ENCODE results near the gene CFL2. TPM values are rescaled to one million over a fixed set of nuclear protein-coding genes. Genes with fewer than 3 reads are reported as not detected.
A peak's percentile ranks its signal among the peaks of the same experiment; 100 is the strongest.

The CFL2 gene
- polyA plus RNA-seq, 1 of the 3 experiments (the other 2 are of a cell fraction) = 48.1 TPM

- H3K9me2 ChIP-seq = no peaks in the 10 kb centered on the region
- H4K20me1 ChIP-seq (ENCODE audit: insufficient read depth) = no peaks in the 10 kb centered on the region
- ChIA-PET CTCF (no interaction called here), POLR2A (no interaction called here)
- no peaks in the 10 kb centered on the region for H3K4me1 ChIP-seq (ENCODE audit: control insufficient read depth in 1 of 2, insufficient read depth in 2 of 2, low read depth in 1 of 2, low read length in 1 of 2)
- H3K36me3 ChIP-seq (replicated peaks in 1 of 2; ENCODE audit: control insufficient read depth in 1 of 2, insufficient read depth in 2 of 2, low read length in 1 of 2) = peaks cover 15 to 33% of the 10 kb centered on the region in 2 experiments
- no peak for DNase-seq
- 94% methylated on average over 1 of the region's 1 CpG for WGBS (ENCODE audit: low lambda C conversion rate)
- H3K4me2 ChIP-seq = no peak overlapping the region
- H3K4me3 ChIP-seq (ENCODE audit: low read depth in 2 of 2, low read length in 1 of 2) = no peak overlapping the region
- peaks cover 15% of the 10 kb centered on the region for H3F3A ChIP-seq (replicated peaks; ENCODE audit: insufficient read depth)
- no peaks in the 10 kb centered on the region for H3K79me2 ChIP-seq (ENCODE audit: insufficient read depth)
- no peaks in the 10 kb centered on the region for H3K27me3 ChIP-seq (ENCODE audit: insufficient read depth)
- no peak overlapping the region for H3K9ac ChIP-seq
- TF ChIP-seq REST (IDR thresholded peaks at IDR 0.05; ENCODE audit: low read depth, low read length) (no peak), JUND (IDR thresholded peaks at IDR 0.05) (no peak), TEAD4 (IDR thresholded peaks at IDR 0.05; ENCODE audit: borderline replicate concordance, insufficient read depth) (no peak)
- TF ChIP-seq, protein P1, sequence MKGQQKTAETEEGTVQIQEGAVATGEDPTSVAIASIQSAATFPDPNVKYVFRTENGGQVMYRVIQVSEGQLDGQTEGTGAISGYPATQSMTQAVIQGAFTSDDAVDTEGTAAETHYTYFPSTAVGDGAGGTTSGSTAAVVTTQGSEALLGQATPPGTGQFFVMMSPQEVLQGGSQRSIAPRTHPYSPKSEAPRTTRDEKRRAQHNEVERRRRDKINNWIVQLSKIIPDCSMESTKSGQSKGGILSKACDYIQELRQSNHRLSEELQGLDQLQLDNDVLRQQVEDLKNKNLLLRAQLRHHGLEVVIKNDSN (IDR thresholded peaks at IDR 0.05; ENCODE audit: borderline replicate concordance, low read depth) = no peak
- TF ChIP-seq, protein P2, sequence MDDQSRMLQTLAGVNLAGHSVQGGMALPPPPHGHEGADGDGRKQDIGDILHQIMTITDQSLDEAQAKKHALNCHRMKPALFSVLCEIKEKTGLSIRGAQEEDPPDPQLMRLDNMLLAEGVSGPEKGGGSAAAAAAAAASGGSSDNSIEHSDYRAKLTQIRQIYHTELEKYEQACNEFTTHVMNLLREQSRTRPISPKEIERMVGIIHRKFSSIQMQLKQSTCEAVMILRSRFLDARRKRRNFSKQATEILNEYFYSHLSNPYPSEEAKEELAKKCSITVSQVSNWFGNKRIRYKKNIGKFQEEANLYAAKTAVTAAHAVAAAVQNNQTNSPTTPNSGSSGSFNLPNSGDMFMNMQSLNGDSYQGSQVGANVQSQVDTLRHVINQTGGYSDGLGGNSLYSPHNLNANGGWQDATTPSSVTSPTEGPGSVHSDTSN (IDR thresholded peaks at IDR 0.05) = no peak
- H3K27ac ChIP-seq (ENCODE audit: low read depth in 2 of 2, low read length in 1 of 2) = no peak overlapping the region
- no peaks in the 10 kb centered on the region for H3K9me3 ChIP-seq
- H2AFZ ChIP-seq (ENCODE audit: low read depth) = no peak overlapping the region
Measured at GRCh38 chr14:34754687-34755086, 40.3 kb upstream of the CFL2 start.

- no peak overlapping the region for H3K4me3 ChIP-seq (ENCODE audit: low read depth in 2 of 2, low read length in 1 of 2)
- no peak overlapping the region for H2AFZ ChIP-seq (ENCODE audit: low read depth)
- ChIA-PET POLR2A (interaction anchor here (0.6 kb wide), 1 partner anchor 22 kb away, joined by 3 read pairs; no protein-coding TSS in a partner anchor), CTCF (interaction anchor here (2.5 kb wide), 1 partner anchor 28 kb away, joined by 14 read pairs; no protein-coding TSS in a partner anchor)
- H3K9me2 ChIP-seq = no peaks in the 10 kb centered on the region
- H3K36me3 ChIP-seq (replicated peaks in 1 of 2; ENCODE audit: control insufficient read depth in 1 of 2, insufficient read depth in 2 of 2, low read length in 1 of 2) = peaks cover 13 to 21% of the 10 kb centered on the region in 2 experiments
- peaks cover 15% of the 10 kb centered on the region for H3F3A ChIP-seq (replicated peaks; ENCODE audit: insufficient read depth)
- H3K27me3 ChIP-seq (ENCODE audit: insufficient read depth) = no peaks in the 10 kb centered on the region
- peak overlapping the region in 1 of 2 experiments; percentile 53; a peak in 2 of 4 replicates for H3K27ac ChIP-seq (ENCODE audit: low read depth in 2 of 2, low read length in 1 of 2)
- H4K20me1 ChIP-seq (ENCODE audit: insufficient read depth) = no peaks in the 10 kb centered on the region
- H3K4me2 ChIP-seq = peak overlapping the region; percentile 42; the same call in 1 of the 2 replicates
- H3K9me3 ChIP-seq = no peaks in the 10 kb centered on the region
- no peak for DNase-seq
- no peaks in the 10 kb centered on the region for H3K79me2 ChIP-seq (ENCODE audit: insufficient read depth)
- TF ChIP-seq FOSL2 (IDR thresholded peaks at IDR 0.05; ENCODE audit: borderline replicate concordance, low read depth) = 0 out of 2 replicates have a peak, but pooled peaks have one; percentile 7
- no peak for TF ChIP-seq TAF1 (IDR thresholded peaks at IDR 0.05; ENCODE audit: borderline replicate concordance, low read depth, low read length)
- TF ChIP-seq GATA2 (CRISPR knock-in tag; IDR thresholded peaks at IDR 0.05) = no peak
- TF ChIP-seq, protein P2 (IDR thresholded peaks at IDR 0.05) = peak; percentile 59
- no peak for TF ChIP-seq RXRA (IDR thresholded peaks at IDR 0.05; ENCODE audit: borderline replicate concordance, low read depth)
- no peak for TF ChIP-seq CHD2 (IDR thresholded peaks at IDR 0.05; ENCODE audit: low read length, partially characterized antibody)
- H3K9ac ChIP-seq = no peak overlapping the region
- H3K4me1 ChIP-seq (ENCODE audit: control insufficient read depth in 1 of 2, insufficient read depth in 2 of 2, low read depth in 1 of 2, low read length in 1 of 2) = no peaks in the 10 kb centered on the region
Measured at GRCh38 chr14:34750670-34751069, 36.3 kb upstream of the CFL2 start.
